H9 (cell line): ENCODE measurements around the gene CCSER1. TPM values are rescaled to one million over a fixed set of nuclear protein-coding genes. Genes with fewer than 3 reads are reported as not detected.
A peak's percentile ranks its signal among the peaks of the same experiment; 100 is the strongest.

Experiments used
- DNase-seq: peaks from one replicate; pipeline ENCODE4 v3.0.0-alpha.2; 2017
- H2AFZ ChIP-seq: one replicate; pipeline ENCODE4 v1.6.1; 2013; ENCODE audit warnings: mild to moderate bottlenecking, low read length, control low read depth, moderate library complexity
- H2AK5ac ChIP-seq: 2 replicates; pipeline ENCODE4 v1.6.1; 2013; ENCODE audit warnings: low read length, control low read depth, mixed read lengths; ENCODE audit not compliant: insufficient read length
- H2BK120ac ChIP-seq: one replicate; pipeline ENCODE4 v1.6.1; 2013; ENCODE audit warnings: low read depth, mild to moderate bottlenecking, low read length, control low read depth, inconsistent platforms; ENCODE audit not compliant: poor library complexity, severe bottlenecking
- H2BK12ac ChIP-seq: 2 replicates; pipeline ENCODE4 v1.6.1; 2013; ENCODE audit warnings: low read length, control low read depth, mixed read lengths, low read depth; ENCODE audit not compliant: insufficient read length
- H2BK15ac ChIP-seq: 2 replicates; pipeline ENCODE4 v1.6.1; 2013; ENCODE audit warnings: low read depth, low read length, control low read depth
- H2BK20ac ChIP-seq: one replicate; pipeline ENCODE4 v1.6.1; 2013; ENCODE audit warnings: low read depth, mild to moderate bottlenecking, low read length, control low read depth, inconsistent platforms; ENCODE audit not compliant: poor library complexity, severe bottlenecking
- H2BK5ac ChIP-seq: 2 replicates; pipeline ENCODE4 v1.6.1; 2013; ENCODE audit warnings: low read length, control low read depth, mixed read lengths; ENCODE audit not compliant: insufficient read length
- H3K14ac ChIP-seq: 2 replicates; pipeline ENCODE4 v1.6.1; 2013; ENCODE audit warnings: low read length, control low read depth; ENCODE audit not compliant: insufficient read depth
- H3K18ac ChIP-seq: 2 replicates; pipeline ENCODE4 v1.6.1; 2013; ENCODE audit warnings: low read depth, mild to moderate bottlenecking, mixed read lengths, low read length, control low read depth; ENCODE audit not compliant: insufficient read length
- H3K23ac ChIP-seq: 2 replicates; pipeline ENCODE4 v1.6.1; 2013; ENCODE audit warnings: low read length, control low read depth, mixed read lengths, low read depth; ENCODE audit not compliant: insufficient read length
- H3K23me2 ChIP-seq: 2 replicates; pipeline ENCODE4 v1.6.1; 2013; ENCODE audit warnings: low read depth, mild to moderate bottlenecking, mixed read lengths, low read length, control low read depth; ENCODE audit not compliant: insufficient read length, poor library complexity, severe bottlenecking
- H3K27ac ChIP-seq: 2 replicates; pipeline ENCODE4 v1.5.1; 2013; ENCODE audit warnings: low read length, control low read depth, mixed read lengths, low read depth; ENCODE audit not compliant: insufficient read length
- H3K27me3 ChIP-seq: 2 replicates; pipeline ENCODE4 v1.6.1; 2013; ENCODE audit warnings: low read length, control low read depth, inconsistent platforms; ENCODE audit not compliant: insufficient read depth
- H3K4ac ChIP-seq: 2 replicates; pipeline ENCODE4 v1.6.1; 2013; ENCODE audit warnings: low read depth, mild to moderate bottlenecking, control low read depth, inconsistent platforms, low read length, moderate library complexity
- H3K4me1 ChIP-seq: 2 replicates; pipeline ENCODE4 v1.6.1; 2013; ENCODE audit warnings: low read length, control low read depth, inconsistent platforms; ENCODE audit not compliant: insufficient read depth
- H3K4me2 ChIP-seq: 2 replicates; pipeline ENCODE4 v1.6.1; 2013; ENCODE audit warnings: low read length, control low read depth, mixed read lengths; ENCODE audit not compliant: insufficient read length, insufficient read depth
- H3K56ac ChIP-seq: 2 replicates; pipeline ENCODE4 v1.6.1; 2013; ENCODE audit warnings: low read depth, mild to moderate bottlenecking, mixed read lengths, low read length, control low read depth; ENCODE audit not compliant: insufficient read length
- H3K79me1 ChIP-seq: 2 replicates; pipeline ENCODE4 v1.6.1; 2013; ENCODE audit warnings: low read depth, mild to moderate bottlenecking, moderate library complexity, low read length, control low read depth, inconsistent platforms; ENCODE audit not compliant: insufficient read depth, poor library complexity, severe bottlenecking
- H3K79me2 ChIP-seq: 2 replicates; pipeline ENCODE4 v1.6.1; 2013; ENCODE audit warnings: low read length, control low read depth, inconsistent platforms; ENCODE audit not compliant: insufficient read depth
- H3K9ac ChIP-seq: 2 replicates; pipeline ENCODE4 v1.6.1; 2013; ENCODE audit warnings: low read length, control low read depth, mixed read lengths; ENCODE audit not compliant: insufficient read length; ENCODE audit errors: extremely low read depth
- H3K9me3 ChIP-seq: one replicate; pipeline ENCODE4 v1.6.1; 2013; ENCODE audit warnings: low read depth, low read length, inconsistent platforms; ENCODE audit not compliant: control insufficient read depth
- H3T11ph ChIP-seq: one replicate; pipeline ENCODE4 v1.6.1; 2013; ENCODE audit warnings: mild to moderate bottlenecking, low read length, control low read depth, inconsistent platforms
- H4K20me1 ChIP-seq: one replicate; pipeline ENCODE4 v1.6.1; 2013; ENCODE audit not compliant: control insufficient read depth, insufficient read length, insufficient read depth
- H4K5ac ChIP-seq: 2 replicates; pipeline ENCODE4 v1.6.1; 2013; ENCODE audit warnings: low read depth, mild to moderate bottlenecking, mixed read lengths, low read length, control low read depth; ENCODE audit not compliant: insufficient read length
- H4K8ac ChIP-seq: replicated peaks from 2 replicates; pipeline ENCODE4 v1.6.1; 2013; ENCODE audit warnings: low read length, control low read depth, mixed read lengths, low read depth; ENCODE audit not compliant: insufficient read length
- H4K91ac ChIP-seq: 2 replicates; pipeline ENCODE4 v1.6.1; 2013; ENCODE audit warnings: low read depth, mild to moderate bottlenecking, moderate library complexity, mixed read lengths, low read length, control low read depth; ENCODE audit not compliant: insufficient read length
- H3K27ac Mint-ChIP-seq, 3 experiments: 2 replicates in 2 of 3; 3 replicates in 1 of 3; pipeline ENCODE4 v1.8.0; 2020 to 2021; ENCODE audit warnings: mixed read lengths in 3 of 3, mild to moderate bottlenecking in 1 of 3, moderate library complexity in 1 of 3
- H3K27me3 Mint-ChIP-seq: 2 replicates; pipeline ENCODE4 v1.8.0; 2021; ENCODE audit warnings: low read depth, mild to moderate bottlenecking, moderate library complexity, mixed read lengths
- H3K36me3 Mint-ChIP-seq, 3 experiments: 2 replicates in 2 of 3; 3 replicates in 1 of 3; pipeline ENCODE4 v1.8.0; 2020 to 2021; ENCODE audit warnings: low read depth in 3 of 3, mixed read lengths in 3 of 3; ENCODE audit not compliant: insufficient read depth in 1 of 3
- H3K4me1 Mint-ChIP-seq, 2 experiments: 2 replicates each; pipeline ENCODE4 v1.8.0; 2020; ENCODE audit warnings: mixed read lengths in 2 of 2
- H3K4me3 Mint-ChIP-seq, 2 experiments: 2 replicates in 1 of 2; 3 replicates in 1 of 2; pipeline ENCODE4 v1.8.0; 2020 to 2021; ENCODE audit warnings: mild to moderate bottlenecking in 2 of 2, mixed read lengths in 2 of 2, moderate library complexity in 1 of 2
- H3K9me3 Mint-ChIP-seq, 2 experiments: 2 replicates in 1 of 2; 3 replicates in 1 of 2; pipeline ENCODE4 v1.8.0; 2020; ENCODE audit warnings: mild to moderate bottlenecking in 2 of 2, mixed read lengths in 2 of 2, moderate library complexity in 1 of 2
- WGBS: extraction: QIAGEN DNeasy Blood & Tissue Kit; methylation state at CpG from one replicate; pipeline ENCODE4 v1.1.7; 2013; ENCODE audit warnings: missing lambda C conversion rate, low lambda C conversion rate, mixed read lengths; ENCODE audit not compliant: insufficient read length; ENCODE audit errors: extremely low coverage; 5-methylcytosine and 5-hydroxymethylcytosine counted together
- total RNA-seq: library from RNA; stranded (reverse); gene quantifications from 2 replicates; pipeline ENCODE4 v1.2.1, GENCODE V29; 2021
- TF ChIP-seq, protein P1 (sequence below): fragments of 200-600 bp; sonication (generic); conservative IDR thresholded peaks from 3 replicates; pipeline ENCODE4 v1.8.0; 2021; ENCODE audit warnings: antibody characterized with exemption, mild to moderate bottlenecking

The CCSER1 gene
- total RNA-seq, 1 experiment from 2014 or later = 0.37 TPM

DNA sequence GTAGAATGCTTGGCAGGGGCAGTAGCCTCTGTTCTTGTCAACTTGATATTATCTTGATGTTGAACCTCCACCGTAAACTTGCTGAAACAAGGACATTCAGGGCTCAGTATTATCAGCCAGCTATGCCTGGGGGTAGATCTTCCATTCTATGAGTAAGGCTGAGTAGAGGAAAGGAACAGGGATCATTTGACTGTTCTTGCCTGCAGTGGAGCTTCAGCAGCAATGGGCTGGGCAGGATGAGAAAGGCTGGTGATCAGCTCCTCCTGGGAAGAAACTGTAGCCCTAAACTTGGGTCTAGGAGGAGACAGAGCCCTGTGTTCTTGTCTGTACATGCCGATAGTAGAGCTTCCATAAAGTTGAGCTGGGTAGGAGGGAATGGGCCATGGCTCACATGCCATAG lies 127.2 kb downstream of the CCSER1 start:
- H3K27me3 Mint-ChIP-seq = no peaks in the 10 kb centered on the region
- TF ChIP-seq, protein P1, sequence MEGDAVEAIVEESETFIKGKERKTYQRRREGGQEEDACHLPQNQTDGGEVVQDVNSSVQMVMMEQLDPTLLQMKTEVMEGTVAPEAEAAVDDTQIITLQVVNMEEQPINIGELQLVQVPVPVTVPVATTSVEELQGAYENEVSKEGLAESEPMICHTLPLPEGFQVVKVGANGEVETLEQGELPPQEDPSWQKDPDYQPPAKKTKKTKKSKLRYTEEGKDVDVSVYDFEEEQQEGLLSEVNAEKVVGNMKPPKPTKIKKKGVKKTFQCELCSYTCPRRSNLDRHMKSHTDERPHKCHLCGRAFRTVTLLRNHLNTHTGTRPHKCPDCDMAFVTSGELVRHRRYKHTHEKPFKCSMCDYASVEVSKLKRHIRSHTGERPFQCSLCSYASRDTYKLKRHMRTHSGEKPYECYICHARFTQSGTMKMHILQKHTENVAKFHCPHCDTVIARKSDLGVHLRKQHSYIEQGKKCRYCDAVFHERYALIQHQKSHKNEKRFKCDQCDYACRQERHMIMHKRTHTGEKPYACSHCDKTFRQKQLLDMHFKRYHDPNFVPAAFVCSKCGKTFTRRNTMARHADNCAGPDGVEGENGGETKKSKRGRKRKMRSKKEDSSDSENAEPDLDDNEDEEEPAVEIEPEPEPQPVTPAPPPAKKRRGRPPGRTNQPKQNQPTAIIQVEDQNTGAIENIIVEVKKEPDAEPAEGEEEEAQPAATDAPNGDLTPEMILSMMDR = no peak

More for the DNA sequence above, 127.2 kb downstream of the CCSER1 start:
- Histone ChIP-seq H4K20me1 (no peaks in the 10 kb centered on the region), H3K4me1 (no peaks in the 10 kb centered on the region), H3K56ac (no peak overlapping the region), H3K27me3 (no peaks in the 10 kb centered on the region), H4K8ac (peak overlapping the region; percentile 91), H4K5ac (no peak overlapping the region), H3K14ac (no peak overlapping the region), H2BK5ac (no peak overlapping the region), H3K9ac (no peak overlapping the region), H3K27ac (no peak overlapping the region), H3K79me1 (no peaks in the 10 kb centered on the region), H2BK15ac (no peak overlapping the region), H3K4me2 (no peak overlapping the region), H3K18ac (no peak overlapping the region), H3K4ac (no peak overlapping the region), H4K91ac (no peak overlapping the region), H2BK12ac (no peak overlapping the region), H3K23ac (no peak overlapping the region), H3K9me3 (no peaks in the 10 kb centered on the region), H2BK20ac (no peak overlapping the region), H3K79me2 (no peaks in the 10 kb centered on the region), H2BK120ac (no peak overlapping the region), H2AK5ac (no peak overlapping the region), H3K23me2 (no peaks in the 10 kb centered on the region), H3T11ph (no peak overlapping the region), H2AFZ (no peak overlapping the region)
- no CpG with 5 or more reads among the region's 2 CpGs for WGBS
- Mint-ChIP-seq H3K4me3 (no peak overlapping the region), H3K27ac (no peak overlapping the region), H3K36me3 (no peaks in the 10 kb centered on the region), H3K9me3 (no peaks in the 10 kb centered on the region), H3K4me1 (no peaks in the 10 kb centered on the region)
- DNase-seq = no peak
